ENCODE measurements around the gene KCNB1.

DNA sequence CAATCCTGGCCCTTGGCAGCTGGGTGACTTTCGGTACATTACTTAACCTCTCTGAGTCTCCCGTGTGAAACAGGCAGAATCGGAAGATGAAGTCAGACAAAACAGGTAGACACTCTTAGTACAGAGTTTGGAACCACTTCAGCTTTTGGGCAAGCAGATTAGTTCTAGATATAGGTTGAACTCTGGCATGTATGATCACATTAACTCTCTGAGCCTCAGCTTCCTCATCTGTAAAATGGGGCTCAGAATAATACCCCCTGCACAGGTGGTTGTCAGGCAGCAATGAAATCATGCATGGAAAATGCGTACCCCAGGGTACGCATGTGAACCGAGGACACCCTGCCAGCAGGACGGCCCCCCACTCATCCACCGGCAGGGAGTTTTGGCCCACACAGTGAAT, 87.7 kb downstream of the KCNB1 start:
- TF ChIP-seq, protein P1, sequence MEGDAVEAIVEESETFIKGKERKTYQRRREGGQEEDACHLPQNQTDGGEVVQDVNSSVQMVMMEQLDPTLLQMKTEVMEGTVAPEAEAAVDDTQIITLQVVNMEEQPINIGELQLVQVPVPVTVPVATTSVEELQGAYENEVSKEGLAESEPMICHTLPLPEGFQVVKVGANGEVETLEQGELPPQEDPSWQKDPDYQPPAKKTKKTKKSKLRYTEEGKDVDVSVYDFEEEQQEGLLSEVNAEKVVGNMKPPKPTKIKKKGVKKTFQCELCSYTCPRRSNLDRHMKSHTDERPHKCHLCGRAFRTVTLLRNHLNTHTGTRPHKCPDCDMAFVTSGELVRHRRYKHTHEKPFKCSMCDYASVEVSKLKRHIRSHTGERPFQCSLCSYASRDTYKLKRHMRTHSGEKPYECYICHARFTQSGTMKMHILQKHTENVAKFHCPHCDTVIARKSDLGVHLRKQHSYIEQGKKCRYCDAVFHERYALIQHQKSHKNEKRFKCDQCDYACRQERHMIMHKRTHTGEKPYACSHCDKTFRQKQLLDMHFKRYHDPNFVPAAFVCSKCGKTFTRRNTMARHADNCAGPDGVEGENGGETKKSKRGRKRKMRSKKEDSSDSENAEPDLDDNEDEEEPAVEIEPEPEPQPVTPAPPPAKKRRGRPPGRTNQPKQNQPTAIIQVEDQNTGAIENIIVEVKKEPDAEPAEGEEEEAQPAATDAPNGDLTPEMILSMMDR (conservative IDR thresholded peaks at IDR 0.05): no peak
- TF ChIP-seq ZFX (IDR thresholded peaks at IDR 0.05): no peak
